B cell (primary cell): Measurements from ENCODE around the gene NDEL1. TPM values are rescaled to one million over a fixed set of nuclear protein-coding genes. Genes with fewer than 3 reads are reported as not detected.

ENCODE experiments used
- ATAC-seq: fragments of 200-7000 bp; cut with Tn5 transposase; one replicate; pipeline ENCODE4 v1.10.0; 2021; ENCODE audit warnings: low read depth, mild to moderate bottlenecking, moderate number of reproducible peaks, moderate library complexity
- CTCF ChIA-PET: fragments of 350-600 bp; sonication (Branson Sonifier 250); formaldehyde crosslinking; loops from one replicate; lab custom pipeline; 2021; ENCODE audit warnings: antibody characterized with exemption, inconsistent platforms; lab: Charles Lee
- POLR2A ChIA-PET: fragments of 350-600 bp; sonication (Branson Sonifier 250); formaldehyde crosslinking; loops from one replicate; lab custom pipeline; 2021; ENCODE audit warnings: antibody characterized with exemption; lab: Charles Lee
- DNase-seq: peaks from one replicate; pipeline ENCODE4 v3.0.0; 2013
- H2AFZ ChIP-seq: 2 replicates; pipeline ENCODE4 v1.6.1; 2012; ENCODE audit warnings: mild to moderate bottlenecking, low read depth, low read length; ENCODE audit not compliant: insufficient read depth, poor library complexity, severe bottlenecking
- H3K27ac ChIP-seq, 2 donors: 1 replicate in 1 of 2; 2 replicates in 1 of 2; pipeline ENCODE4 v1.5.1; 2012 to 2013; ENCODE audit warnings: low read length in 2 of 2, mild to moderate bottlenecking in 2 of 2, moderate library complexity in 1 of 2
- H3K27me3 ChIP-seq, 4 experiments: fragments of 200-600 bp in 1 of 4; sonication (generic) in 1 of 4; replicated peaks in 1 of 4; 1 replicate in 2 of 4; 2 replicates in 2 of 4; pipeline versions ENCODE4 v1.6.1 to v1.7.0; 2013 to 2016; ENCODE audit warnings: low read length in 3 of 4, mild to moderate bottlenecking in 2 of 4, mixed read lengths in 1 of 4, moderate library complexity in 1 of 4; ENCODE audit not compliant: insufficient read depth in 4 of 4, control insufficient read depth in 3 of 4; ENCODE audit errors: control extremely low read depth in 1 of 4
- H3K36me3 ChIP-seq, 2 experiments: replicated peaks in 1 of 2; 1 replicate in 1 of 2; 2 replicates in 1 of 2; pipeline versions ENCODE4 v1.6.1 to v1.7.1; 2013; ENCODE audit warnings: low read length in 1 of 2; ENCODE audit not compliant: insufficient read depth in 2 of 2, control insufficient read depth in 1 of 2; ENCODE audit errors: control extremely low read depth in 1 of 2, extremely low read depth in 1 of 2
- H3K4me1 ChIP-seq, 2 donors: fragments of 200-600 bp in 1 of 2; sonication (generic) in 1 of 2; 1 replicate in 1 of 2; 2 replicates in 1 of 2; pipeline versions ENCODE4 v1.5.1 to v1.6.1; 2013 to 2017; ENCODE audit warnings: low read length in 2 of 2; ENCODE audit not compliant: control insufficient read depth in 2 of 2, insufficient read depth in 2 of 2
- H3K4me2 ChIP-seq: replicated peaks from 2 replicates; pipeline ENCODE3; 2012; ENCODE audit warnings: mild to moderate bottlenecking, low read depth, low read length; ENCODE audit not compliant: poor library complexity, severe bottlenecking
- H3K4me3 ChIP-seq, 5 experiments: fragments of 200-600 bp in 1 of 5; sonication (generic) in 1 of 5; 1 replicate in 3 of 5; 2 replicates in 2 of 5; pipeline versions ENCODE4 v1.5.1 to v1.7.0; 2011 to 2016; ENCODE audit warnings: low read length in 4 of 5, mild to moderate bottlenecking in 4 of 5, low read depth in 2 of 5, control low read depth in 1 of 5, moderate library complexity in 1 of 5; ENCODE audit not compliant: insufficient read depth in 1 of 5; ENCODE audit errors: control extremely low read depth in 1 of 5, extremely low read depth in 1 of 5
- H3K79me2 ChIP-seq: fragments of 200-600 bp; sonication (generic); one replicate; pipeline ENCODE4 v1.6.0; 2016; ENCODE audit warnings: low read length; ENCODE audit not compliant: control insufficient read depth, insufficient read depth
- H3K9ac ChIP-seq: fragments of 200-600 bp; sonication (generic); 2 replicates; pipeline ENCODE4 v1.6.1; 2017; ENCODE audit warnings: mild to moderate bottlenecking, low read length, moderate library complexity
- H3K9me3 ChIP-seq, 3 donors: one replicate each; pipeline versions ENCODE4 v1.6.1 to v1.7.1; 2013; ENCODE audit warnings: low read length in 2 of 3; ENCODE audit not compliant: control insufficient read depth in 2 of 3, insufficient read depth in 1 of 3; ENCODE audit errors: control extremely low read depth in 1 of 3
- H4K20me1 ChIP-seq: 2 replicates; pipeline ENCODE4 v1.6.0; 2012; ENCODE audit warnings: mild to moderate bottlenecking, low read length; ENCODE audit not compliant: insufficient read depth, control insufficient read depth, poor library complexity, severe bottlenecking
- H3K27ac Mint-ChIP-seq: one replicate; pipeline ENCODE4 v1.8.0; 2021; ENCODE audit warnings: mixed read lengths
- H3K27me3 Mint-ChIP-seq: one replicate; pipeline ENCODE4 v1.8.0; 2021; ENCODE audit warnings: mixed read lengths
- H3K4me1 Mint-ChIP-seq: one replicate; pipeline ENCODE4 v1.8.0; 2021; ENCODE audit warnings: mixed read lengths
- H3K4me3 Mint-ChIP-seq: one replicate; pipeline ENCODE4 v1.8.0; 2021; ENCODE audit warnings: mixed read lengths
- H3K9me3 Mint-ChIP-seq: one replicate; pipeline ENCODE4 v1.8.0; 2022; ENCODE audit warnings: mixed read lengths; ENCODE audit not compliant: insufficient read depth
- EZH2 ChIP-seq: IDR thresholded peaks from 2 replicates; pipeline ENCODE4 v1.6.1; 2012; ENCODE audit warnings: borderline replicate concordance, low read depth, mild to moderate bottlenecking, moderate library complexity, low read length; ENCODE audit not compliant: insufficient read depth, poor library complexity, severe bottlenecking
- WGBS: methylation state at CpG from one replicate; pipeline ENCODE4 v1.1.5; 2013; ENCODE audit warnings: missing lambda C conversion rate; ENCODE audit not compliant: insufficient coverage; 5-methylcytosine and 5-hydroxymethylcytosine counted together
- intact Hi-C: fragments of 100-400 bp; cut with micrococcal nuclease; formaldehyde crosslinking; loops from one replicate; pipeline ENCODE4 v1.10.0; 2022
- polyA plus RNA-seq: library from polyadenylated mRNA; depleted of rRNA; stranded (reverse); fragments of >200 nt; gene quantifications from 2 replicates; pipeline ENCODE4 v1.2.3, GENCODE V29; 2012
- total RNA-seq, 2 donors: library from RNA; stranded (reverse); fragments of 120-200 nt in 1 of 2; gene quantifications; 1 replicate in 1 of 2; 2 replicates in 1 of 2; pipeline versions ENCODE4 v1.2.3 to v1.2.4, GENCODE V29; 2013 to 2022
- TF ChIP-seq, protein P1 (sequence below): fragments of 200-600 bp; IDR thresholded peaks from one replicate; pipeline ENCODE4 v1.8.0; 2022; ENCODE audit warnings: antibody characterized with exemption, mild to moderate bottlenecking

Gene NDEL1
- total and polyA plus RNA-seq, 2 donors (not counting 1 experiment from before 2014, with no cell fraction given), result 30.2 to 108 TPM

DNA sequence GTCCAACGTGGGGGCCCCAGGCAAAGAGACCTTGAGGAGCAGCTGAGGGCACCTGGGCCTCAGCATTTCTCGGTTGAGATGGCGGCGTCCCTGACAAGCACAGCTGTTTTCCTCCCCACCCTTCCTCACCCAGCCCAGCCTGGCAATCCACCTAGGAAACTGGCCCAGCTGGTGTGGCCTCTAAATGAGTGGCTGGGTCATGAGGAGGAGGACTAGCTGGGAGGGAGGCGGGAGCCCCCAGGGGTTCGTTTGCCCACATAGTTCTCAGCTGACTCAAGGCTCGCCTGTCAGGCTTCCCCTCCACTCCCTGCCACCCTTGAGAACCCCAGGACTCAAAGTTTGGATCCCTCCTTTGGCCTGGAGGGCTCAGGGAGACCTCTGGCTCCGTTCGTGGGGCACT is 44.0 kb upstream of the NDEL1 start:
- no peak overlapping the region for H3K27ac Mint-ChIP-seq
- intact Hi-C loops, result no loop called here
- H3K4me3 ChIP-seq, result no peak overlapping the region
- peaks cover 0 to 8% (median 4%) of the 10 kb centered on the region in 4 experiments for H3K27me3 ChIP-seq
- no peak overlapping the region for H2AFZ ChIP-seq
- peaks cover 3% of the 10 kb centered on the region for H3K79me2 ChIP-seq
- DNase-seq (no peak), ATAC-seq (no peak)
- H3K9ac ChIP-seq, result no peak overlapping the region
- no peaks in the 10 kb centered on the region for H3K36me3 ChIP-seq
- peaks cover 0 to 19% (median 2%) of the 10 kb centered on the region in 3 donors for H3K9me3 ChIP-seq
- H3K9me3 Mint-ChIP-seq, result no peaks in the 10 kb centered on the region
- H3K27me3 Mint-ChIP-seq, result peaks cover 10% of the 10 kb centered on the region
- peaks cover 11 to 14% of the 10 kb centered on the region in 2 donors for H3K4me1 ChIP-seq
- 40% methylated on average over 2 of the region's 9 CpGs for WGBS
- TF ChIP-seq, protein P1, sequence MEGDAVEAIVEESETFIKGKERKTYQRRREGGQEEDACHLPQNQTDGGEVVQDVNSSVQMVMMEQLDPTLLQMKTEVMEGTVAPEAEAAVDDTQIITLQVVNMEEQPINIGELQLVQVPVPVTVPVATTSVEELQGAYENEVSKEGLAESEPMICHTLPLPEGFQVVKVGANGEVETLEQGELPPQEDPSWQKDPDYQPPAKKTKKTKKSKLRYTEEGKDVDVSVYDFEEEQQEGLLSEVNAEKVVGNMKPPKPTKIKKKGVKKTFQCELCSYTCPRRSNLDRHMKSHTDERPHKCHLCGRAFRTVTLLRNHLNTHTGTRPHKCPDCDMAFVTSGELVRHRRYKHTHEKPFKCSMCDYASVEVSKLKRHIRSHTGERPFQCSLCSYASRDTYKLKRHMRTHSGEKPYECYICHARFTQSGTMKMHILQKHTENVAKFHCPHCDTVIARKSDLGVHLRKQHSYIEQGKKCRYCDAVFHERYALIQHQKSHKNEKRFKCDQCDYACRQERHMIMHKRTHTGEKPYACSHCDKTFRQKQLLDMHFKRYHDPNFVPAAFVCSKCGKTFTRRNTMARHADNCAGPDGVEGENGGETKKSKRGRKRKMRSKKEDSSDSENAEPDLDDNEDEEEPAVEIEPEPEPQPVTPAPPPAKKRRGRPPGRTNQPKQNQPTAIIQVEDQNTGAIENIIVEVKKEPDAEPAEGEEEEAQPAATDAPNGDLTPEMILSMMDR, result no peak
- TF ChIP-seq EZH2, result no peak
- ChIA-PET CTCF (interaction anchor here (0.7 to 1.8 kb wide), 3 partner anchors 8 to 20 kb away, joined by 3 to 5 read pairs (median 4); no protein-coding TSS in a partner anchor), POLR2A (no interaction called here)
- H3K27ac ChIP-seq, result no peak overlapping the region
- H3K4me1 Mint-ChIP-seq, result peaks cover 9% of the 10 kb centered on the region
- H3K4me3 Mint-ChIP-seq, result no peak overlapping the region
- H4K20me1 ChIP-seq, result no peaks in the 10 kb centered on the region
- no peak overlapping the region for H3K4me2 ChIP-seq

DNA sequence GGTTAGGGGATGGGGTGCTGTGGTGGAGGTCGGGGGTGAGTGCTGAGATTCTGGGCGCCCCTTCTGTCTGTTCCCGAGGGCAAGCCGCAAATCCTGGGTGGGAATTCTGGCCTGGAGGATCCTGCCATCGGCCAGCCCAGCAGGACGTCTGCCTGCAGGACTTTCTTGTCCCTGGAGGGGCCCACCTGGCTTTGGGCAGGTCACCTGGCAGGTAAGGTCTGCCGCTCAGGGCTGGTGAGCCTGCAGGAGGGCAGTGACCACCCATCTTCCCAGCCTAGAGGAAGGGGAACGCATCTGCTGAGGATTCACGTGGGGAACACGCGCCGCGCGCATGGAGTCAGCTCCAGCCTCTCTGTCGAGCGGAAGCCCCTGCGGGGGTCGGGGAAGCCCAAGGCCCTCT is 43.4 kb upstream of the NDEL1 start:
- no peak overlapping the region for H3K27ac ChIP-seq
- no peak overlapping the region for H2AFZ ChIP-seq
- ChIA-PET CTCF (interaction anchor here (0.7 to 1.8 kb wide), 3 partner anchors 8 to 19 kb away, joined by 3 to 5 read pairs (median 4); no protein-coding TSS in a partner anchor), POLR2A (no interaction called here)
- H3K4me1 Mint-ChIP-seq, result peaks cover 9% of the 10 kb centered on the region
- no peaks in the 10 kb centered on the region for H4K20me1 ChIP-seq
- peaks cover 10% of the 10 kb centered on the region for H3K27me3 Mint-ChIP-seq
- H3K4me2 ChIP-seq, result no peak overlapping the region
- TF ChIP-seq, protein P1, result no peak
- no peak for TF ChIP-seq EZH2
- H3K4me3 Mint-ChIP-seq, result no peak overlapping the region
- peaks cover 0 to 13% (median 4%) of the 10 kb centered on the region in 4 experiments for H3K27me3 ChIP-seq
- H3K79me2 ChIP-seq, result peaks cover 3% of the 10 kb centered on the region
- WGBS, result 88% methylated on average over 11 of the region's 18 CpGs
- ATAC-seq (no peak), DNase-seq (no peak)
- peaks cover 11 to 14% of the 10 kb centered on the region in 2 donors for H3K4me1 ChIP-seq
- intact Hi-C loops, result no loop called here
- no peak overlapping the region for H3K4me3 ChIP-seq
- H3K9me3 Mint-ChIP-seq, result no peaks in the 10 kb centered on the region
- H3K9ac ChIP-seq, result no peak overlapping the region
- H3K9me3 ChIP-seq, result peaks cover 0 to 19% (median 2%) of the 10 kb centered on the region in 3 donors
- no peaks in the 10 kb centered on the region for H3K36me3 ChIP-seq
- H3K27ac Mint-ChIP-seq, result no peak overlapping the region
